ENCODE results near the gene REM1. TPM values are rescaled to one million over a fixed set of nuclear protein-coding genes. Genes with fewer than 3 reads are reported as not detected.
"Not testable (repeated sequence)": the region's sequence is repeated elsewhere in the genome, so short reads cannot be mapped to it uniquely, and the experiment has no call there.

The REM1 gene
- polyA plus RNA-seq, 4 donors = 0.81 to 1.8 (median 0.90) TPM; not detected in 1

DNA sequence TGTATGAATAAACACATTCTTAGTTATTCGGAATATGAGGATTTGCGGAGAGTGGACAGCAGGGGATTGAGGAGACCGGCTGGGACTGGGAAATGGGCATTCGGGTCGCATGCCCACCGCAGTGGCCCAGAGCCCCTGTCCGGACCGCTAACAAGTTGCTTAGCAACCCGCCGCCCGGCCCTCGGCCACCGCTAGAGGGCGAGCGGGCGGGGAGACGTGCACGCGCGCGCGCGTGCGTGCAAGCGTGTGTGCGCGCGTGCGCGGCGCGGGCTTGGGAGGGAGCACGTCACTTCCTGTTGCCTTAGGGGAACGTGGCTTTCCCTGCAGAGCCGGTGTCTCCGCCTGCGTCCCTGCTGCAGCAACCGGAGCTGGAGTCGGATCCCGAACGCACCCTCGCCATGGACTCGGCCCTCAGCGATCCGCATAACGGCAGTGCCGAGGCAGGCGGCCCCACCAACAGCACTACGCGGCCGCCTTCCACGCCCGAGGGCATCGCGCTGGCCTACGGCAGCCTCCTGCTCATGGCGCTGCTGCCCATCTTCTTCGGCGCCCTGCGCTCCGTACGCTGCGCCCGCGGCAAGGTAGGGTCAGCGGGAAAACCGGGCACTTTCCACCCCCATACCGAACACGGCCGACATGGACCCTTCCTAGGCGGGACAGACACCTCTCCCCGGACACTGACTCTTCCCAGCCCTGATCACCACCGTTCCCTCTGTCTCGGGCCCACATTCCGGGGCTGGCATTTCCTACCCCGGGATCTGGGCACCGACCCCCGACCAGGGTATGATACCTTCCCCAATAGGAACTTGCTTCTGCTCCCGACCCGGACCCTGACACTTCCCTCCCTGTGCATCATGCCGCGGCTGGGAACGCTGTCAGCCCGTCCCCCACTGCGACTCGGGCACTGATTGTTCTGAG, 39.3 kb downstream of the REM1 start, which contains the start of gene HM13:
HM13 (plus strand) TSS at position 289 of the 918 bp plus-strand sequence; CDS start at position 399, 110 bp downstream.
- WGBS, 3 donors = 0 to 1% (median 0%) methylated on average over 67 to 86 of the region's 86 CpGs
- Histone ChIP-seq H3K36me3 (ENCODE audit: control insufficient read depth in 3 of 3, insufficient read depth in 2 of 3, low read depth in 1 of 3, low read length in 3 of 3) (peaks cover 0 to 7% (median 0%) of the 10 kb centered on the region in 3 donors), H3K4me3 (ENCODE audit: low read depth in 1 of 3, low read length in 3 of 3) (peak within 1 kb of the TSS; percentile 86 to 98 (median 90)), H3K9me3 (ENCODE audit: control insufficient read depth in 2 of 2, insufficient read depth in 1 of 2, low read depth in 1 of 2, low read length in 1 of 2) (no peaks in the 10 kb centered on the region), H3K4me1 (ENCODE audit: control insufficient read depth in 3 of 3, insufficient read depth in 2 of 3, low read depth in 1 of 3, low read length in 2 of 3) (peaks cover 13 to 20% (median 15%) of the 10 kb centered on the region in 3 donors), H3K27me3 (ENCODE audit: control insufficient read depth in 3 of 3, insufficient read depth in 3 of 3, low read length in 3 of 3) (no peaks in the 10 kb centered on the region), H3K27ac (ENCODE audit: low read depth in 1 of 3, low read length in 2 of 3) (peak within 1 kb of the TSS; percentile 71 to 94 (median 76))
- FAIRE-seq (no peak), DNase-seq (peak; percentile 91 to 97)

DNA sequence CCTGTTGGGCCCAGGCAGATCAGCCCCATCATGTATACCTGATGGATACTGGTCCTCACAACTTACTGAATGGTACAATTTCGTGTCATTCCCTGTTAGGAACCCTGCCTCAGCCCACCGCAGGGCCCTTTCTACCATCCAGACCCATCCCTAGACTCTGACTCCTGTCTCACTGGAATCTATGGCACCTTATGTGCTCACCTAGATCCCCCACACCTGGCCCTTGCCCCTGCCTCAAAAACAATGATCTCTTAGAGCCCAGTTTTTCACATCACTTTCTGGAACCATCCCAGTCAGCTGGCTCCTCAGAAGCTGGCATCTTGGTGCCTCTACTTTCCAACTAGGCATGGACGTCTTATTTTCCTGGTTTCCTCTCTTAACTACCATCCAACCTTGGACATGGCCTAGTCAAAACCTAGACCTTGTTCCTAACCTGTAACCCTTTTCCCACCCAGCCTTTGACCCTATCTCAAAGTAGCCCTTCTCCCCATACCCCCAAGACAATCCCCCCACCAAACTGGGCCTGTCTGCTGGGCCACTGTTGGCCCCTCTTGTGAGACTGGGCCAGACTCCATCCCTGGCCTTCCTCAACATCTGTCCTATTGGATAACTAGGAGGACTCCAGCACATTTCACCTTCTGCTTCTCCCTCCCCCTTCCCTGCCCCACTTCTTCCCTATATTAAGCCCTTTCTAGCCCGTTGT, 40.1 kb downstream of the REM1 start:
- no peaks in the 10 kb centered on the region for H3K9me3 ChIP-seq (ENCODE audit: control insufficient read depth in 2 of 2, insufficient read depth in 1 of 2, low read depth in 1 of 2, low read length in 1 of 2)
- no peaks in the 10 kb centered on the region for H3K27me3 ChIP-seq (ENCODE audit: control insufficient read depth in 3 of 3, insufficient read depth in 3 of 3, low read length in 3 of 3)
- WGBS, 3 donors = 9 to 13% (median 11%) methylated on average over 4 of the region's 4 CpGs
- FAIRE-seq (no peak), DNase-seq (peak in 1 of 2 donors; percentile 17)
- H3K4me3 ChIP-seq (ENCODE audit: low read depth in 1 of 3, low read length in 3 of 3) = peak overlapping the region; percentile 86 to 98 (median 90)
- peaks cover 0 to 10% (median 0%) of the 10 kb centered on the region in 3 donors for H3K36me3 ChIP-seq (ENCODE audit: control insufficient read depth in 3 of 3, insufficient read depth in 2 of 3, low read depth in 1 of 3, low read length in 3 of 3)
- peak overlapping the region; percentile 17 to 94 (median 76) for H3K27ac ChIP-seq (ENCODE audit: low read depth in 1 of 3, low read length in 2 of 3)
- H3K4me1 ChIP-seq (ENCODE audit: control insufficient read depth in 3 of 3, insufficient read depth in 2 of 3, low read depth in 1 of 3, low read length in 2 of 3) = peaks cover 13 to 20% (median 15%) of the 10 kb centered on the region in 3 donors

DNA sequence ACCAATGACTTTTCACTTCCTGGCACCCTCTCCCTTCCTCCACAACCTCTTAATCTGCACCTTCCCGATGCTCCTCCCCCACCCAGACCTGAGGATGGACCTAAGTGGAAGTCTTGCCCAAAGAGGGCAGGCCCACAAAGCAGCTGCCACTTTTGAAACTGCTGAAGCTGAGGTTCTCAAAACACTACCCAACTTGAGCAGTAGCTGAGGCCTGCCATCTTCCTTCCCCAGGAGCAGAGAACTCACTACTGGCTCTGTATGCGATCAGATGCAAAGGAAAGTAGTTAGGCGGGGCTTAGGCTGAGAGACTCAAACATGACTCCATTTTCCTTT, 40.7 kb downstream of the REM1 start:
- DNase-seq (no peak), FAIRE-seq (no peak)
- Histone ChIP-seq H3K4me1 (ENCODE audit: control insufficient read depth in 3 of 3, insufficient read depth in 2 of 3, low read depth in 1 of 3, low read length in 2 of 3) (peaks cover 13 to 20% (median 15%) of the 10 kb centered on the region in 3 donors), H3K4me3 (ENCODE audit: low read depth in 1 of 3, low read length in 3 of 3) (peak overlapping the region in 2 of 3 donors; percentile 90 to 98), H3K27ac (ENCODE audit: low read depth in 1 of 3, low read length in 2 of 3) (peak overlapping the region in 1 of 3 donors; percentile 17), H3K36me3 (ENCODE audit: control insufficient read depth in 3 of 3, insufficient read depth in 2 of 3, low read depth in 1 of 3, low read length in 3 of 3) (peaks cover 0 to 12% (median 0%) of the 10 kb centered on the region in 3 donors), H3K27me3 (ENCODE audit: control insufficient read depth in 3 of 3, insufficient read depth in 3 of 3, low read length in 3 of 3) (no peaks in the 10 kb centered on the region), H3K9me3 (ENCODE audit: control insufficient read depth in 2 of 2, insufficient read depth in 1 of 2, low read depth in 1 of 2, low read length in 1 of 2) (no peaks in the 10 kb centered on the region)
- 69 to 73% (median 70%) methylated on average over 3 of the region's 3 CpGs for WGBS, 3 donors

DNA sequence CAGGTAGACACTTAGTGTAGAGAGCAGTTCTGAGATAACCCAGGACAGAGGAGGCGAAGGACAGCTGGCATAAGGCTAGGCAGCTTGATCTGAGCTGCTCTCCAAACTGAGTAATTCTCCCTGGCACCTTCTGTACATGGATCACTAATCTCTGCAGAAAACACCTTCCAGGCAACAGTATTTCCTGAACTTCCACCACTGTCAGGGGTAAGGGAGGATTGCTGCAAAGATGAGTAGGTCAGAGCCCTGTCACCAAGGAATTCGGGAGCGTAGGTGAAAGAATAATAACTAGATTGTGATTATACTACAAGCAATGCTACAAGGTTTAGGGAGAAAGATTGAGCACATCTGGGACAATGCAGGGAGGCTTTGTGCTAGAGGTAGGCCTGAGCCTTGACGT, 41.1 kb downstream of the REM1 start:
- Histone ChIP-seq H3K27ac (ENCODE audit: low read depth in 1 of 3, low read length in 2 of 3) (no peak overlapping the region), H3K36me3 (ENCODE audit: control insufficient read depth in 3 of 3, insufficient read depth in 2 of 3, low read depth in 1 of 3, low read length in 3 of 3) (peaks cover 0 to 14% (median 1%) of the 10 kb centered on the region in 3 donors), H3K9me3 (ENCODE audit: control insufficient read depth in 2 of 2, insufficient read depth in 1 of 2, low read depth in 1 of 2, low read length in 1 of 2) (no peaks in the 10 kb centered on the region), H3K4me1 (ENCODE audit: control insufficient read depth in 3 of 3, insufficient read depth in 2 of 3, low read depth in 1 of 3, low read length in 2 of 3) (peaks cover 13 to 20% (median 15%) of the 10 kb centered on the region in 3 donors), H3K4me3 (ENCODE audit: low read depth in 1 of 3, low read length in 3 of 3) (peak overlapping the region in 1 of 3 donors; percentile 98), H3K27me3 (ENCODE audit: control insufficient read depth in 3 of 3, insufficient read depth in 3 of 3, low read length in 3 of 3) (no peaks in the 10 kb centered on the region)
- FAIRE-seq = no peak
- 88 to 98% (median 90%) methylated on average over 4 of the region's 4 CpGs for WGBS, 3 donors
- no peak for DNase-seq

DNA sequence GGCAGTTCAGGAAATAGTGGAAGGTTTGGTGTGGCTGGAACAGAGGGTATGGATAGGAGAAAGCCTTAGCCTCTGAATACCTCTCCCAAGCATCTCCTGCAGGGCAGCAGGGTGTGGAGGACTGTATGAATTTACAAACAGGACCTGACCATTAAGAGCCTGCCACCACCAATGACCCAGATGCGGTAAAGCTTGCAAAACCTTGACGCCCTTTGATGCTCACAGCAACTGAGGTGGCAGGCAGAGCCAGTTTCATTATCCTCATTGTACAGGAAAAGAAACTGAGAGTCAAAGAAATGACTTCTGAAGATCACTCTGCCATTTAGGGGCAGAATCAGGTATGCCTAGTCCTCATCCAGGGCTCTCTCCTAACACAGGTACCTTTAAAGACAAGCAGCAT, 41.6 kb downstream of the REM1 start:
- no peak for DNase-seq
- FAIRE-seq = no peak
- H3K9me3 ChIP-seq (ENCODE audit: control insufficient read depth in 2 of 2, insufficient read depth in 1 of 2, low read depth in 1 of 2, low read length in 1 of 2) = no peaks in the 10 kb centered on the region
- peak overlapping the region in 1 of 3 donors; percentile 13 for H3K27ac ChIP-seq (ENCODE audit: low read depth in 1 of 3, low read length in 2 of 3)
- H3K4me1 ChIP-seq (ENCODE audit: control insufficient read depth in 3 of 3, insufficient read depth in 2 of 3, low read depth in 1 of 3, low read length in 2 of 3) = peaks cover 13 to 20% (median 15%) of the 10 kb centered on the region in 3 donors
- peaks cover 0 to 16% (median 2%) of the 10 kb centered on the region in 3 donors for H3K36me3 ChIP-seq (ENCODE audit: control insufficient read depth in 3 of 3, insufficient read depth in 2 of 3, low read depth in 1 of 3, low read length in 3 of 3)
- no peak overlapping the region for H3K4me3 ChIP-seq (ENCODE audit: low read depth in 1 of 3, low read length in 3 of 3)
- H3K27me3 ChIP-seq (ENCODE audit: control insufficient read depth in 3 of 3, insufficient read depth in 3 of 3, low read length in 3 of 3) = no peaks in the 10 kb centered on the region
- WGBS, 3 donors = 81 to 88% (median 83%) methylated on average over 2 of the region's 2 CpGs

DNA sequence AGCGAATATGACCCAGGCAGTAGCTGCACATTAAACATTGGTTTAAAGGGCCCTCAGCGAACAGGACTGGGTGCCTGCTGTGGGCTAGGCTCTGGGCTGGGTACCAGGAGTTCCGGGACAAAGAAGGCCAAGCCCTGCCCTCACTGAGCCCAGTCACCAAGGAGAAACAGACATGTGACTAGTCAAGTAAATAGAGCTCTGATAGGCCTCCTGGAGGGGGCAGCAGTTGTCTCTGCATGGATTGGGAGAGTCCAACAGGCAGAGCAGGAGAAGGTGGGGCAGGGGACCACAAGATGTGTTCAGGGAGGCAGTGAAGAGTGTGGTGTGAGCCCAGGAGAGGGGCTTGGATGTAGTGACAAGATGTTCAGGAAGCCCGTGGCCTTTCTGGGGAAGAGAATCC, 42.3 kb downstream of the REM1 start:
- H3K36me3 ChIP-seq (ENCODE audit: control insufficient read depth in 3 of 3, insufficient read depth in 2 of 3, low read depth in 1 of 3, low read length in 3 of 3) = peaks cover 0 to 18% (median 2%) of the 10 kb centered on the region in 3 donors
- peak overlapping the region in 1 of 3 donors; percentile 21 for H3K27ac ChIP-seq (ENCODE audit: low read depth in 1 of 3, low read length in 2 of 3)
- H3K27me3 ChIP-seq (ENCODE audit: control insufficient read depth in 3 of 3, insufficient read depth in 3 of 3, low read length in 3 of 3) = no peaks in the 10 kb centered on the region
- no peak overlapping the region for H3K4me3 ChIP-seq (ENCODE audit: low read depth in 1 of 3, low read length in 3 of 3)
- WGBS, 3 donors = 64 to 70% (median 69%) methylated on average over 4 of the region's 4 CpGs
- FAIRE-seq = no peak
- no peaks in the 10 kb centered on the region for H3K9me3 ChIP-seq (ENCODE audit: control insufficient read depth in 2 of 2, insufficient read depth in 1 of 2, low read depth in 1 of 2, low read length in 1 of 2)
- peak; percentile 53 to 57 for DNase-seq
- peaks cover 13 to 20% (median 15%) of the 10 kb centered on the region in 3 donors for H3K4me1 ChIP-seq (ENCODE audit: control insufficient read depth in 3 of 3, insufficient read depth in 2 of 3, low read depth in 1 of 3, low read length in 2 of 3)

DNA sequence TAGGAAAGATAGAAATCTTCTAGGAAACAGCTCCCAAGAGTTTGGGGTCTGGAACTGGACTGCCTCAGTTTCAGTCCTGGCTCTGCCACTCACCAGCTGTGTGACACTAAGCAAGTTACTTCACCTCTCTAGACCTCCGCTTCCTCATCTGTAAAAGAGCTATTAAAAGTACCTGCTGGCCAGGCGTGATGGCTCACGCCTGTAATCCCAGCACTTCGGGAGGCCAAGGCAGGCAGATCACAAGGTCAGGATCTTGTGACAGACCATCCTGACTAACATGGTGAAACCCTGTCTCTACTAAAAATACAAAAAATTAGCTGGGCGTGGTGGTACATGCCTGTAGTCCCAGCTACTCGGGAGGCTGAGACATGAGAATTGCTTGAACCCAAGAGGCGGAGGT, 46.2 kb downstream of the REM1 start:
- not testable (repeated sequence) for H3K9me3 ChIP-seq (ENCODE audit: control insufficient read depth in 2 of 2, insufficient read depth in 1 of 2, low read depth in 1 of 2, low read length in 1 of 2)

DNA sequence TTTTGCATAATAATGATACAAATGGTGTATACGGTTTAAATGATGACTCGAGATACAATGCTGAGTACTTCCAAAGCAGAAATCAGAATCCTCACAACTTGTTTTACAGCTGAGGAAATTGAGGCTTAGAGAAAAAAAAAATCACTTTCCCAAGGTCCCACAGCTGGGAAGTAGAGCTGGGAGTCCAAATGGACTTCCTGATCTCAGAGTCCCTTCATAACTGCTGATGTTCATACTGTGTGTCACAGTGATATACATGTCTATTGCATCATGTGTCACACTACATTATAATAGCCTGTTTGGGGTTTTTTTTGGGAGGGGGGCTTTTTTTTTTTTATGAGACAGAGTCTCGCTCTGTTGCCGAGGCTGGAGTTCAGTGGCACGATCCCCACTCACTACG, 47.6 kb downstream of the REM1 start:
- 87 to 91% (median 90%) methylated on average over 6 of the region's 6 CpGs for WGBS, 3 donors
- no peaks in the 10 kb centered on the region for H3K27me3 ChIP-seq (ENCODE audit: control insufficient read depth in 3 of 3, insufficient read depth in 3 of 3, low read length in 3 of 3)
- H3K4me1 ChIP-seq (ENCODE audit: control insufficient read depth in 3 of 3, insufficient read depth in 2 of 3, low read depth in 1 of 3, low read length in 2 of 3) = no peaks in the 10 kb centered on the region
- H3K36me3 ChIP-seq (ENCODE audit: control insufficient read depth in 3 of 3, insufficient read depth in 2 of 3, low read depth in 1 of 3, low read length in 3 of 3) = peaks cover 3 to 31% (median 7%) of the 10 kb centered on the region in 3 donors
- DNase-seq = no peak
- no peaks in the 10 kb centered on the region for H3K9me3 ChIP-seq (ENCODE audit: control insufficient read depth in 2 of 2, insufficient read depth in 1 of 2, low read depth in 1 of 2, low read length in 1 of 2)
- H3K4me3 ChIP-seq (ENCODE audit: low read depth in 1 of 3, low read length in 3 of 3) = no peak overlapping the region
- no peak overlapping the region for H3K27ac ChIP-seq (ENCODE audit: low read depth in 1 of 3, low read length in 2 of 3)
- no peak for FAIRE-seq

More for the DNA sequence above, 46.2 kb downstream of the REM1 start:
- not testable (repeated sequence) for H3K4me3 ChIP-seq (ENCODE audit: low read depth in 1 of 3, low read length in 3 of 3); H3K27ac ChIP-seq (ENCODE audit: low read depth in 1 of 3, low read length in 2 of 3); H3K27me3 ChIP-seq (ENCODE audit: control insufficient read depth in 3 of 3, insufficient read depth in 3 of 3, low read length in 3 of 3); FAIRE-seq; DNase-seq
- Histone ChIP-seq H3K36me3 (ENCODE audit: control insufficient read depth in 3 of 3, insufficient read depth in 2 of 3, low read depth in 1 of 3, low read length in 3 of 3) (peaks cover 3 to 29% (median 7%) of the 10 kb centered on the region in 3 donors), H3K4me1 (ENCODE audit: control insufficient read depth in 3 of 3, insufficient read depth in 2 of 3, low read depth in 1 of 3, low read length in 2 of 3) (peaks cover 3 to 12% (median 9%) of the 10 kb centered on the region in 3 donors)
- WGBS, 3 donors = 86 to 94% (median 94%) methylated on average over 7 of the region's 7 CpGs
